Breast epithelium (tissue), 3 donors: ENCODE results near the gene CALHM6.

Experiments used
- CTCF ChIP-seq, 3 donors: fragments of 450-650 bp; IDR thresholded peaks; one replicate each; pipeline ENCODE4 v1.5.1; 2016 to 2017; ENCODE audit warnings: antibody characterized with exemption in 3 of 3, mild to moderate bottlenecking in 3 of 3, moderate library complexity in 3 of 3
- POLR2A ChIP-seq: fragments of 450-650 bp; IDR thresholded peaks from one replicate; pipeline ENCODE4 v1.6.1; 2016; ENCODE audit warnings: antibody characterized with exemption, mild to moderate bottlenecking, moderate library complexity
- POLR2AphosphoS5 ChIP-seq, 3 donors: sonication (generic); formaldehyde crosslinking; IDR thresholded peaks; one replicate each; pipeline ENCODE4 v1.6.1; 2017; ENCODE audit warnings: antibody characterized with exemption in 3 of 3

- TF ChIP-seq CTCF (IDR thresholded peaks at IDR 0.05) (no peak), POLR2A (no peak), POLR2AphosphoS5 (IDR thresholded peaks at IDR 0.05) (no peak)
These were observed 38.9 kb upstream of the CALHM6 start for GRCh38 chr6:116422238-116422637.
